Myocyte (in vitro differentiated cells): Measurements from ENCODE around the gene PGA5. TPM values are rescaled to one million over a fixed set of nuclear protein-coding genes. Genes with fewer than 3 reads are reported as not detected.
"Not testable (repeated sequence)": the region's sequence is repeated elsewhere in the genome, so short reads cannot be mapped to it uniquely, and the experiment has no call there.

ENCODE experiments used
- DNase-seq: peaks from one replicate; pipeline ENCODE4 v3.0.0-alpha.2; 2012; ENCODE audit warnings: low read depth
- polyA plus RNA-seq: library from polyadenylated mRNA; unstranded; fragments of >200 nt; gene quantifications from one replicate; pipeline ENCODE4 v1.2.1, GENCODE V29; 2012; ENCODE audit warnings: missing spikeins
- total RNA-seq: library from RNA; depleted of rRNA; stranded (reverse); fragments of >200 nt; gene quantifications from 2 replicates; pipeline ENCODE4 v1.2.3, GENCODE V29; 2014

Gene PGA5
- 18.1 and 29.7 TPM in 2 replicates for total RNA-seq
- polyA plus RNA-seq, result 154 TPM

- DNase-seq, result not testable (repeated sequence)
These were observed at the start of gene PGA5 for GRCh38 chr11:61240875-61241274. Gene PGA5, plus strand, starts transcription at chr11:61241175. Its CDS starts 52 bp downstream, at chr11:61241227.

- DNase-seq, result no peak
These were observed 47.4 kb upstream of the PGA5 start for GRCh38 chr11:61193596-61193995.

GRCh38 chr11:61194169-61194671 lies 46.8 kb upstream of the PGA5 start:
- no peak for DNase-seq

- no peak for DNase-seq
These were observed 45.8 kb upstream of the PGA5 start for GRCh38 chr11:61194981-61195695.

- DNase-seq, result no peak
These were observed 45.3 kb upstream of the PGA5 start for GRCh38 chr11:61195719-61196118.

GRCh38 chr11:61198361-61198760 lies 42.6 kb upstream of the PGA5 start:
- no peak for DNase-seq

GRCh38 chr11:61198948-61199523 lies 41.9 kb upstream of the PGA5 start:
- DNase-seq, result no peak

GRCh38 chr11:61201476-61201875 lies 39.5 kb upstream of the PGA5 start:
- DNase-seq, result no peak

GRCh38 chr11:61202950-61203746 lies 37.8 kb upstream of the PGA5 start, which contains the start of gene PGA3:
Gene PGA3, plus strand, starts transcription at chr11:61203515. Its CDS starts 50 bp downstream, at chr11:61203565.
- DNase-seq, result not testable (repeated sequence)

GRCh38 chr11:61203873-61204272 lies 37.1 kb upstream of the PGA5 start:
- not testable (repeated sequence) for DNase-seq

- DNase-seq, result not testable (repeated sequence)
These were observed 36.4 kb upstream of the PGA5 start for GRCh38 chr11:61204502-61205059.

GRCh38 chr11:61207636-61208310 lies 33.2 kb upstream of the PGA5 start:
- DNase-seq, result not testable (repeated sequence)

GRCh38 chr11:61210629-61211028 lies 30.3 kb upstream of the PGA5 start:
- DNase-seq, result not testable (repeated sequence)

GRCh38 chr11:61211327-61211952 lies 29.5 kb upstream of the PGA5 start:
- not testable (repeated sequence) for DNase-seq

GRCh38 chr11:61212202-61212601 lies 28.8 kb upstream of the PGA5 start:
- DNase-seq, result not testable (repeated sequence)

GRCh38 chr11:61213711-61214324 lies 27.2 kb upstream of the PGA5 start:
- DNase-seq, result not testable (repeated sequence)

GRCh38 chr11:61218306-61218705 lies 22.7 kb upstream of the PGA5 start:
- DNase-seq, result not testable (repeated sequence)

GRCh38 chr11:61219016-61219415 lies 22.0 kb upstream of the PGA5 start:
- DNase-seq, result not testable (repeated sequence)

GRCh38 chr11:61222047-61222446 lies 18.9 kb upstream of the PGA5 start, which contains the start of gene PGA4:
Gene PGA4, plus strand, starts transcription at chr11:61222347. Its CDS starts 54 bp downstream, at chr11:61222401.
- not testable (repeated sequence) for DNase-seq

GRCh38 chr11:61222692-61223091 lies 18.3 kb upstream of the PGA5 start:
- DNase-seq, result not testable (repeated sequence)
